K562 (cell line): ENCODE results near the gene GMPR2. TPM values are rescaled to one million over a fixed set of nuclear protein-coding genes. Genes with fewer than 3 reads are reported as not detected.

Source experiments
- ATAC-seq: fragments of 200-7000 bp; cut with Tn5 transposase; 3 replicates; pipeline ENCODE4 v1.9.1; 2020; ENCODE audit warnings: moderate library complexity
- BruUV-seq: library from RNA; stranded (reverse); fragments of 400-500 nt; replicated peaks from 2 replicates; lab custom pipeline; 2021; lab: Mats Ljungman, UMichigan
- CTCF ChIA-PET: fragments of 300-600 bp; formaldehyde crosslinking; extraction: SDS; loops from one replicate; lab custom pipeline; 2021; ENCODE audit warnings: low intra/inter-chr PET ratio; lab: Yijun Ruan, JAX
- POLR2A ChIA-PET: fragments of 300-600, 350-650 bp; sonication (Branson Sonifier 250); formaldehyde crosslinking; extraction: SDS; loops from one replicate; lab custom pipeline; 2021; ENCODE audit warnings: antibody characterized with exemption, inconsistent platforms; lab: Yijun Ruan, JAX
- DNase-seq, 4 experiments: peaks; one replicate each; pipeline versions ENCODE4 v3.0.0 to v3.0.0-alpha.2; 2011 to 2018; ENCODE audit warnings: low spot score in 3 of 4, mixed read lengths in 3 of 4; ENCODE audit errors: extremely low read depth in 1 of 4
- FAIRE-seq: peaks from 2 replicates; lab custom pipeline; 2011; peaks lifted over from hg19 to GRCh38; lab: Jason Lieb, UNC
- H2AFZ ChIP-seq: 2 replicates; pipeline ENCODE4 v1.6.0; 2011; ENCODE audit warnings: low read depth, low read length, control low read depth, inconsistent platforms
- H3K27ac ChIP-seq: fragments of 200-600 bp; 3 replicates; pipeline ENCODE4 v1.8.0; 2011; ENCODE audit warnings: low read depth, mild to moderate bottlenecking, control low read depth, inconsistent platforms, low read length, moderate library complexity, mixed read lengths; ENCODE audit errors: extremely low read depth
- H3K27me3 ChIP-seq, 2 experiments: fragments of 300-600 bp in 1 of 2; 2 replicates in 1 of 2; 3 replicates in 1 of 2; pipeline versions ENCODE4 v1.6.0 to v1.8.0; 2011; ENCODE audit warnings: inconsistent platforms in 2 of 2, low read length in 2 of 2, mild to moderate bottlenecking in 1 of 2, mixed read lengths in 1 of 2, moderate library complexity in 1 of 2; ENCODE audit not compliant: control insufficient read depth in 2 of 2, insufficient read depth in 2 of 2
- H3K36me3 ChIP-seq: fragments of 300-600 bp; 3 replicates; pipeline ENCODE4 v1.8.0; 2011; ENCODE audit warnings: mild to moderate bottlenecking, low read length, inconsistent platforms; ENCODE audit not compliant: control insufficient read depth, insufficient read depth
- H3K4me1 ChIP-seq, 2 experiments: fragments of 200-600 bp in 1 of 2; replicated peaks in 1 of 2; 2 replicates in 1 of 2; 3 replicates in 1 of 2; pipeline versions ENCODE4 v1.5.1 to v1.8.0; 2011; ENCODE audit warnings: inconsistent platforms in 2 of 2, low read length in 2 of 2, mild to moderate bottlenecking in 1 of 2, mixed read lengths in 1 of 2, moderate library complexity in 1 of 2; ENCODE audit not compliant: control insufficient read depth in 2 of 2, insufficient read depth in 2 of 2
- H3K4me2 ChIP-seq: 2 replicates; pipeline ENCODE4 v1.6.1; 2011; ENCODE audit warnings: low read length, control low read depth, inconsistent platforms, mixed read lengths; ENCODE audit not compliant: insufficient read depth
- H3K4me3 ChIP-seq: fragments of 200-600 bp; sonication (generic), shearing (Covaris generic); 2 replicates; pipeline ENCODE4 v1.5.1; 2016; ENCODE audit warnings: control low read depth, inconsistent platforms
- H3K79me2 ChIP-seq: fragments of 200-600 bp; 3 replicates; pipeline ENCODE4 v1.8.0; 2011; ENCODE audit warnings: low read length, inconsistent platforms; ENCODE audit not compliant: control insufficient read depth, insufficient read depth
- H3K9ac ChIP-seq, 2 experiments: 2 replicates each; pipeline versions ENCODE4 v1.6.0 to v1.6.1; 2011; ENCODE audit warnings: low read depth in 2 of 2, low read length in 2 of 2, control low read depth in 1 of 2, inconsistent platforms in 1 of 2, mild to moderate bottlenecking in 1 of 2, mixed read lengths in 1 of 2; ENCODE audit not compliant: insufficient read depth in 1 of 2
- H3K9me1 ChIP-seq: one replicate; pipeline ENCODE4 v1.6.0; 2011; ENCODE audit warnings: inconsistent platforms, mild to moderate bottlenecking, low read length, moderate library complexity; ENCODE audit not compliant: control insufficient read depth, insufficient read depth
- H3K9me3 ChIP-seq: replicated peaks from 2 replicates; pipeline ENCODE4 v1.5.1; 2011; ENCODE audit warnings: low read depth, low read length, inconsistent platforms; ENCODE audit not compliant: control insufficient read depth, insufficient read depth
- H4K20me1 ChIP-seq: replicated peaks from 2 replicates; pipeline ENCODE4 v1.6.1; 2011; ENCODE audit warnings: low read length, inconsistent platforms, mixed read lengths; ENCODE audit not compliant: control insufficient read depth, insufficient read depth
- E2F3 ChIP-seq: fragments of 250-450 bp; sonication (Bioruptor Pico); IDR thresholded peaks from 2 replicates; pipeline ENCODE4 v1.4.0; 2020; ENCODE audit warnings: mild to moderate bottlenecking
- GABPB1 ChIP-seq: sonication (generic); formaldehyde crosslinking; IDR thresholded peaks from 2 replicates; pipeline ENCODE4 v1.8.0; 2022; ENCODE audit warnings: mild to moderate bottlenecking, missing genetic modification reagents
- MTF1 ChIP-seq: fragments of 250-450 bp; sonication (Bioruptor Pico); IDR thresholded peaks from 2 replicates; pipeline ENCODE4 v1.9.0; 2021; ENCODE audit warnings: moderate library complexity, mild to moderate bottlenecking, inconsistent platforms, borderline replicate concordance
- NCOA2 ChIP-seq, 2 experiments: fragments of 450-650 bp; IDR thresholded peaks; 2 replicates each; pipeline ENCODE4 v1.6.1; 2018; ENCODE audit warnings: mild to moderate bottlenecking in 2 of 2, moderate library complexity in 1 of 2; ENCODE audit not compliant: partially characterized antibody in 2 of 2
- PHTF2 ChIP-seq: fragments of 250-450 bp; sonication (Bioruptor Pico); IDR thresholded peaks from 2 replicates; pipeline ENCODE4 v1.5.0; 2021; ENCODE audit warnings: mild to moderate bottlenecking
- POLR2H ChIP-seq: IDR thresholded peaks from 2 replicates; pipeline ENCODE4 v1.6.1; 2016; ENCODE audit warnings: missing genetic modification characterization, low read depth, mild to moderate bottlenecking, control low read depth, missing compliant biosample characterization, moderate library complexity
- SUPT5H ChIP-seq: fragments of 450-650 bp; IDR thresholded peaks from 2 replicates; pipeline ENCODE4 v1.6.1; 2016
- ZBTB1 ChIP-seq: sonication (generic); formaldehyde crosslinking; IDR thresholded peaks from 2 replicates; pipeline ENCODE4 v1.8.1; 2023; ENCODE audit warnings: missing genetic modification reagents, low read depth, mild to moderate bottlenecking, borderline replicate concordance
- ZFX ChIP-seq: sonication (generic); formaldehyde crosslinking; IDR thresholded peaks from 2 replicates; pipeline ENCODE4 v1.8.0; 2022; ENCODE audit warnings: mild to moderate bottlenecking, missing genetic modification reagents, moderate library complexity
- ZNF197 ChIP-seq: fragments of 200-800 bp; sonication (Bioruptor generic); IDR thresholded peaks from 2 replicates; pipeline ENCODE4 v1.6.1; 2016; ENCODE audit warnings: low read depth, missing genetic modification characterization, missing compliant biosample characterization
- ZNF239 ChIP-seq: fragments of 250-450 bp; sonication (Bioruptor Pico); IDR thresholded peaks from 2 replicates; pipeline ENCODE4 v1.4.0; 2020; ENCODE audit warnings: mild to moderate bottlenecking
- ZNF551 ChIP-seq: fragments of 250-450 bp; sonication (Bioruptor Pico); IDR thresholded peaks from 2 replicates; pipeline ENCODE4 v1.5.0; 2021; ENCODE audit warnings: mild to moderate bottlenecking, moderate library complexity
- ZNF785 ChIP-seq: fragments of 250-450 bp; sonication (Bioruptor Pico); IDR thresholded peaks from 2 replicates; pipeline ENCODE4 v1.4.0; 2020; ENCODE audit warnings: mild to moderate bottlenecking
- WGBS: fragments of 100-300 bp; shearing (Covaris generic); methylation state at CpG from one replicate; pipeline ENCODE4 v1.1.6; 2016; ENCODE audit warnings: low coverage, mixed read lengths; ENCODE audit not compliant: insufficient coverage; ENCODE audit errors: missing lambda C conversion rate; 5-methylcytosine and 5-hydroxymethylcytosine counted together
- in situ Hi-C: fragments of 300-500 bp; cut with MboI; formaldehyde crosslinking; loops from 4 replicates; pipeline ENCODE4 v1.15.0; 2018; ENCODE audit warnings: inconsistent platforms, mixed read lengths
- intact Hi-C: fragments of 100-400 bp; cut with micrococcal nuclease; formaldehyde crosslinking; loops from 2 replicates; pipeline ENCODE4 v1.14.2; 2022
- polyA plus RNA-seq, 8 experiments: library from polyadenylated mRNA; depleted of rRNA in 4 of 8; stranded (reverse) in 5 of 8; unstranded in 3 of 8; fragments of >200 nt; fragmentation: Nextera tagmentation in 2 of 8; fragmentation: Illumina TruSeq in 1 of 8; extraction: Ambion mirVana in 2 of 8; extraction: Trizol in 1 of 8; gene quantifications; 2 replicates each; pipeline versions ENCODE4 v1.2.1 to v1.2.3, GENCODE V29; 2011 to 2014; ENCODE audit warnings: inconsistent platforms in 1 of 8, missing spikeins in 1 of 8
- total RNA-seq, 7 experiments: library from RNA; depleted of rRNA in 6 of 7; stranded (reverse); fragments of >200 nt in 6 of 7; fragmentation: Illumina TruSeq in 2 of 7; extraction: Trizol in 2 of 7; gene quantifications; 2 replicates each; pipeline versions ENCODE4 v1.2.1 to v1.2.3, GENCODE V29; 2011 to 2021; ENCODE audit warnings: low replicate concordance in 1 of 7
- TF ChIP-seq, protein P1 (sequence below): sonication (generic); formaldehyde crosslinking; IDR thresholded peaks from 2 replicates; pipeline ENCODE4 v1.8.1; 2023; ENCODE audit warnings: mild to moderate bottlenecking, missing genetic modification reagents
- TF ChIP-seq, protein P2 (sequence below): fragments of 450-650 bp; IDR thresholded peaks from 2 replicates; pipeline ENCODE4 v1.6.1; 2016; ENCODE audit warnings: antibody characterized with exemption

The GMPR2 gene
- total and polyA plus RNA-seq, 9 of the 15 experiments (the other 6 are each of a cell fraction or from before 2014, with no cell fraction given): 26.4 to 67.4 (median 36.3) TPM

DNA sequence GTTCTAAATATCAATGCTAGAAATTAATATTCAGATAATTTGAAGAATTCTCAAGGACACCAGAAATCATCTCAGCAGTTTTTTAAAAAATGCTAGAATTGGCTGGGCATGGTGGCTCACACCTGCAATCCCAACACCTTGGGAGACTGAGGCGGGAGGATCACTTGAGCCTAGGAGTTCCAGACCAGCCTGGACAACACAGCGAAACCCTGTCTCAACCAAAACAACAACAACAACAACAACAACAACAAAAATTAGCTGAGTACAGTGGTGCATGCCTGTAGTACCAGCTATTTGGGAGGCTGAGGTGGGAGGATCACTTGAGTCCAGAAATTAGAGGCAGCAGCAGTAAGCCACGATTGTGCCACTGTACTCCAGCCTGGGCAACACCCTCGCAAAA is 13.6 kb upstream of the GMPR2 start:
- no peak for TF ChIP-seq SUPT5H
- TF ChIP-seq GABPB1 (CRISPR knock-in tag): no peak
- TF ChIP-seq ZNF785 (CRISPR knock-in tag): no peak
- no peak for TF ChIP-seq ZFX
- TF ChIP-seq MTF1 (CRISPR knock-in tag): no peak
- TF ChIP-seq, protein P1, sequence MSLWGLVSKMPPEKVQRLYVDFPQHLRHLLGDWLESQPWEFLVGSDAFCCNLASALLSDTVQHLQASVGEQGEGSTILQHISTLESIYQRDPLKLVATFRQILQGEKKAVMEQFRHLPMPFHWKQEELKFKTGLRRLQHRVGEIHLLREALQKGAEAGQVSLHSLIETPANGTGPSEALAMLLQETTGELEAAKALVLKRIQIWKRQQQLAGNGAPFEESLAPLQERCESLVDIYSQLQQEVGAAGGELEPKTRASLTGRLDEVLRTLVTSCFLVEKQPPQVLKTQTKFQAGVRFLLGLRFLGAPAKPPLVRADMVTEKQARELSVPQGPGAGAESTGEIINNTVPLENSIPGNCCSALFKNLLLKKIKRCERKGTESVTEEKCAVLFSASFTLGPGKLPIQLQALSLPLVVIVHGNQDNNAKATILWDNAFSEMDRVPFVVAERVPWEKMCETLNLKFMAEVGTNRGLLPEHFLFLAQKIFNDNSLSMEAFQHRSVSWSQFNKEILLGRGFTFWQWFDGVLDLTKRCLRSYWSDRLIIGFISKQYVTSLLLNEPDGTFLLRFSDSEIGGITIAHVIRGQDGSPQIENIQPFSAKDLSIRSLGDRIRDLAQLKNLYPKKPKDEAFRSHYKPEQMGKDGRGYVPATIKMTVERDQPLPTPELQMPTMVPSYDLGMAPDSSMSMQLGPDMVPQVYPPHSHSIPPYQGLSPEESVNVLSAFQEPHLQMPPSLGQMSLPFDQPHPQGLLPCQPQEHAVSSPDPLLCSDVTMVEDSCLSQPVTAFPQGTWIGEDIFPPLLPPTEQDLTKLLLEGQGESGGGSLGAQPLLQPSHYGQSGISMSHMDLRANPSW (CRISPR knock-in tag): no peak
- TF ChIP-seq ZNF551: no peak
- TF ChIP-seq NCOA2 (IDR thresholded peaks at IDR 0.05; ENCODE audit: partially characterized antibody in 2 of 2): no peak
- TF ChIP-seq PHTF2 (CRISPR knock-in tag): no peak
- TF ChIP-seq ZNF239: no peak
- TF ChIP-seq POLR2H (tag): no peak
- TF ChIP-seq ZBTB1 (CRISPR knock-in tag): no peak
- no peak for TF ChIP-seq E2F3 (CRISPR knock-in tag)
- TF ChIP-seq, protein P2, sequence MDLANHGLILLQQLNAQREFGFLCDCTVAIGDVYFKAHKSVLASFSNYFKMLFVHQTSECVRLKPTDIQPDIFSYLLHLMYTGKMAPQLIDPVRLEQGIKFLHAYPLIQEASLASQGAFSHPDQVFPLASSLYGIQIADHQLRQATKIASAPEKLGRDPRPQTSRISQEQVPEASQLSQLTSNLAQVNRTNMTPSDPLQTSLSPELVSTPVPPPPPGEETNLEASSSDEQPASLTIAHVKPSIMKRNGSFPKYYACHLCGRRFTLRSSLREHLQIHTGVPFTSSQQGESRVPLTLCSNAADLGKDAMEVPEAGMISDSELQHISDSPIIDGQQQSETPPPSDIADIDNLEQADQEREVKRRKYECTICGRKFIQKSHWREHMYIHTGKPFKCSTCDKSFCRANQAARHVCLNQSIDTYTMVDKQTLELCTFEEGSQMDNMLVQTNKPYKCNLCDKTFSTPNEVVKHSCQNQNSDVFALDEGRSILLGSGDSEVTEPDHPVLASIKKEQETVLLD: no peak
- TF ChIP-seq ZNF197 (CRISPR knock-in tag): no peak
- TF ChIP-seq, all 486 proteins: peak for 0
- Histone ChIP-seq H3K4me1 (peaks cover 4 to 6% of the 10 kb centered on the region in 2 experiments; a peak in 4 of 5 replicates), H3K9me3 (no peaks in the 10 kb centered on the region), H3K9me1 (no peaks in the 10 kb centered on the region), H3K9ac (no peak overlapping the region), H3K79me2 (peaks cover 16% of the 10 kb centered on the region), H4K20me1 (no peaks in the 10 kb centered on the region), H3K27ac (no peak overlapping the region), H3K36me3 (peaks cover 13% of the 10 kb centered on the region; the same call in 2 of the 3 replicates), H3K4me2 (no peak overlapping the region), H3K27me3 (no peaks in the 10 kb centered on the region), H2AFZ (no peak overlapping the region), H3K4me3 (no peak overlapping the region)
- FAIRE-seq (no peak), ATAC-seq (no peak), DNase-seq (no peak)
- in situ Hi-C loops: no loop called here
- intact Hi-C loops: no loop called here
- 70% methylated on average over 2 of the region's 4 CpGs for WGBS
- CTCF ChIA-PET: no interaction called here
- BruUV-seq: no TSS peak
- POLR2A ChIA-PET: no interaction called here
